Activated CD8-positive, alpha-beta memory T cell treated with anti-CD3 and anti-CD28 coated beads, Interleukin-2, amount 50 U/mL, for 24 hours (primary cell): Measurements from ENCODE around the gene GALNT9.

Source experiments
- DNase-seq: peaks from one replicate; pipeline ENCODE4 v3.0.0-alpha.2; 2020; ENCODE audit errors: extremely low read depth

GALNT9 gene

DNA sequence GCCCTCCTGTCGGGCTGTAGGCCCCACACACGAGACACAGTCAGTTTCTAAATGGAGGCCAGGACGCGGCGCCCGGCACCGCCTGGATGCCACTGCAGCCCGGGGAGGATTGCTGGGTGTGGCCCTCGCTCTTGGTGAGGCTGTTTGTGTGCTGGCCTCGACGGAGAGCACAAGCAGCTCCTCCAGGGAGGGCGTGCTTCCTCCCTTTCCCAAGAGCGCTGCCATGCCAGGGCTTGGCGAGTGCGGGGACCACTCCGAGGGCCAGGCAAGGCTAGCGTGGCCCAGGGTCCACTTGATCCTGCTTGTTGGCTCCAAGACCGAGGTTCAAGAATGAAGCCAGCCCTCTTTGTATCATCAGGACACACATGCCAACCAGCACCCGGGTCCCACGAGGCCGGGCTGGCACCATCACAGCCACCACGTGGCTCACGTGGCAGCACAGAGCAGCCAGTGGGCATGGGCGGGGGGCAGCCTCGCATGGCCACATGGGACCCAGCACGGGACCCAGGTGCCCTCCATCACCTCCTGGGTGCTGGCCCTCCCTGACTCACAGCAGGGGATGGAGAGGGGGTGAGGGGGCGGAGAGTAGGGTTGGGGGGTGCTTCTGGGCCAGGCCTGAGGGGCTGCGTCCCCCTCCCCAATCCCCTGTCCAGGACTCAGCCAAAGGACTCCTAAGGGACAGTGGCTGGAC lies 113.9 kb downstream of the GALNT9 start:
- DNase-seq, result no peak

DNA sequence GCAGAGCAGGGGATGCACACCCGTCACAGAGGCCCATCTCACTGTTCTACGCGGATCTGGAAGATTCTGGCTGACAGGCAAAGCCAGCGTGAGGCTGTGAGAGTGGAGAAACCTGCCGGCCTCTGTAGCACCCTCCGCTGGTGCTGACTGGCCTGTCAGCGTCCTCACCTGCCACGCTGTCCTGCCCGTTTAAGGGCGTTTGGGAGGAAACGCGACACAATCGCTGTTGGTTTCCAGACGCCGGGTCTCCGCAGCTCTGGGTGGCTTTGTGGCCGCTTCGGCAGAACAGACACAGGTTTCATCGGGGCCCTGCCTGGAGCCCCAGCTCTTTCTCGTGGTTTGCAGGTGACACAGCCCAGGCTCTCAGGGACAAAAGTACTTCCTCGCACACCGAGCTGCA lies 114.5 kb downstream of the GALNT9 start:
- no peak for DNase-seq

DNA sequence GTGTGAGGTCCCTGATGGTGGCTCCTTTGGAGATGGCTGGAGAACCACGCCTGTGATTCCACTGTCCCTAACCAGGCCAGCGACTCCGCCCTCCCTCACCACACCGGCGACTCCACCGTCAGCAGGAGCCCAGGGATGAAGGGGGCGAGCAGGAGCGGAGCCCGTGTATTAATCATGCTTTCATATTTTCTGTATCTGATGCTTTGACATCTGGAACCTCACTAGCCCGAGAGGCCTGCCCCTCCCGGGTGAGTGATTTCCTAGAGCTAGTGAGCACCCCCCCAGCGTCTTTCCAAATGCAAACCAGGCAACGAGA lies 115.3 kb downstream of the GALNT9 start:
- DNase-seq, result no peak

DNA sequence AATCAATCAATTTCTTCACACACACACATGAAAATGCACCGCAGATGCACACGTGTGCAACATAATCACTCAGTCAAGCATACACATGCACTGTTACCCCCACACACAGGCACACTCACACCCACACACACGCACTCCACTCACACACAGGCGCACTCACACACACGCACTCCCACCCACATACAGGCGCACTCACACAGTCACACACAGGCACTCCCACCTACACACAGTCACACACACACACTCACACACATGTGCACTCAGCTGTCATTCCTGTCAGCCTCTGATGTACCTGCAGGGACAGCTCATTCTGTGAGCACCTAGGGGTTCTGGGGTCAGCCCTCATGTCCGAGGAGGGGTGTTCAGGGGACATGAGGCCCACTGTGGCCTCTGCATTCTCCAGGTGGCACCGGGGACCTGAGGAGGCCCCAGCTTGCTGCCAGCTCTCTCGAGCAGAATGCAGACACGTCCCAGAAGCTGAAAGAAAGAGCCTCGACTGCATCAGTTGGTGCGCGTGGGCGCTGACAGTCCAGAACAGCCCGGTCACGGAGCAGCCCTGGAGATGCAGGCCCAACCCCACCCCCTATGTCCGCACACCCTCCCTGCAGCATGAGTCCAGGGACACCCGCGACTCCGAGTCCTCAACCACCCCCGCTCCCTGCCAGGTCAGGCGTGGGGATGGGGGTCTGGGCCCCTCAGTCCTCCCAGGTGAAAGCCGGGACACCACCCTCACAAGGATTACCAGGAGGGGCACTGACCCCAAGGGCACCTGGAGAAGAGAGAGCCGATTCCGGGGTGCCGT lies 115.8 kb downstream of the GALNT9 start:
- DNase-seq, result no peak

DNA sequence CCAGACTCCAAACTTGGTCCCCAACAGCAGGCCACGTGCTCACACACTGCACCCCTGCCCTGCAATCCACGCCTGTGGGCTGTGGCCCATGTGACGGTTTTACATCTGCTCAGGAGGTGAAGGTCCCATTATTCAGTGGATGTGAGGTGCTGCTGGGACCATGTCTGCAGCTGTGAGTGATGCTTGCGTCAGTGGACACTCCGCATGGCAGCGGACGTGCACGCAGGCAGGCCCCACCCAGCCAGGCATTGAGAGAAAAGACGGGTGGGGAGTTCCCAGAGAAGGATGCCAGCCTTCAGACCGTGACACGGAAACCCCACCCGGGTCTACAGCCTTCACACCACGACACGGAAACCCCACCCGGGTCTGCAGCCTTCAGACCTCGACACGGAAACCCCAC lies 117.6 kb downstream of the GALNT9 start:
- DNase-seq, result no peak

DNA sequence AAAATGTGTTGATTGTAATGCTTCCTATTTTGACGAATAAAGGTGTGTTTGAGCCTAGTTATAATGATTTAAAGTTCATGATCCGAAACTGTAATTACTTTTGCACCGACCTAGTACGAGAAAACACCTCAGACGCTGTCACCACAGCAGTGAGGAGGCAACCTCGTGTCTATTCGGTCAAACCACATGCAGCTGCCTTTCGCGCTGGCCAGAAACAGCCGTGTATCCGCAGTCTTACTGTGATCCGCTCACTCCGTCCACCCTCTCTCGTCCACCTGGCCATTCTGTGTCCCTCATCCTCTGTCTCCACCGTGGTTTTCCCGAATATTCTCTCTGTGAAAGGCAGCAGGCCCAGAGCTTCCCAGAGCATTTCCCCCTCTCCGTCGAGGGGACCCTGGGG lies 118.1 kb downstream of the GALNT9 start:
- no peak for DNase-seq

DNA sequence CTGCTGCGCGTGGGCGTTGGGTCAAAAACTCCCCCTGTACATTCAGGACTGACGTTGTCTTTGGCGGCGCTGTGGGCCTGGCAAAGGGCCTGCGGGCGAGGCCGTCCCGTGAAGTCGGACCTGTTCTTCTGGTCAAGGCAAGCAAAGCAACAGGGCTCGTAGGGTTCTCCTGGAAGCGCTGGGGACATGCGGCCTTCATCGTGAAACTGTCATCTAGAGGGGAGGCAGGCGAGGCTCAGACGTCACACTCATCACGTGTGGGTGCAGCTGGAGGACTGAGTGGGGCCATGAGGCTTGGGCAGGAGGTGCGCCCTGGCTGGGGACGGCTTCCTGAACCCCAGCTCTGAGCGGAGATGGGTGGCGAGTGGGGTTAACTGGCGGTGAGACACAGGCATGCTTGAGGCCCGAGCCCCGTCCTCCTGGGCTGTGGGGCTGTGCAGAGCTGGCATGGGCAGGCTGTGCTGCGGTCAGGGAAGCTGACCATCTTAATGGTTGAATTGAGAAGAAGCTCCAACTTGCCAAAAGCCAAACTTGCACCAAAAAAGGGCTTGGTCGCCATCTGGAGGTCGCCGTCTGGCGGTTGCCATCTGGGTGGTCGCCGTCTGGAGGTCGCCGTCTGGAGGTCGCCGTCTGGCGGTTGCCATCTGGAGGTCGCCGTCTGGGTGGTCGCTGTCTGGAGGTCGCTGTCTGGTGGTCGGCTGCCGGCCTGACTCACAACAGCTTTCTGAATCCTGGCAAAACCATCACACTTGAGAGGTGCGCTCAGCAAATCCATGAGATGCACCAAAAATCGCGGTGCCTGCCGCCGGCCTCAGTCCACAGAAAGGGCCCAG lies 119.0 kb downstream of the GALNT9 start:
- DNase-seq, result no peak

DNA sequence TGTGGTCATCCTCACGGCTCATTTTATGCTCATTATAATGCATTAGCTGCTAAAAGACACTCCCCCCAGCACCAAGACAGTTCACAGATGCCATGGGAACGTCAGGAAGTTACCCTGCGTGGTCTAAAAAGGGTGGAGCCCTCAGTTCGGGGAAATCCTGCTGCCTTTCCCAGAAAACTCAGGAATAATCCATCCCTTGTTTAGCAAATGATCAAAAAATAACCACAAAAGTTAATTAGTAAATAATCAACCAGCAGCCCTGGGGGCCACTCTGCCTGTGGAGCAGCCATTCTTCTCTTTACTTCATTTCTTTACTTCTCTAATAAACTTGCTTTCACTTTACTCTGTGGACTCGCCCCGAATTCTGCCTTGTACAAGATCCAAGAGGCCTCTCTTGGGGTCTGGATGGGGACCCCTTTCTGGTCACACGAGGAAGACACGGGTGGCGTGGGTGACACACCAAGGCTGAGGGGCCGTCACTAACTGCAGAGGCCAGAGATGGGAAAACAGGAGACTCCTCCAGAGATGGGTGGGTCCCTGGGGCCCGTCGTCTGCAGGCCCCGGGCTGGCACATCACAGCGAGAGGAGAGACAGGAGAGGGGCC lies 119.7 kb downstream of the GALNT9 start:
- DNase-seq, result no peak

DNA sequence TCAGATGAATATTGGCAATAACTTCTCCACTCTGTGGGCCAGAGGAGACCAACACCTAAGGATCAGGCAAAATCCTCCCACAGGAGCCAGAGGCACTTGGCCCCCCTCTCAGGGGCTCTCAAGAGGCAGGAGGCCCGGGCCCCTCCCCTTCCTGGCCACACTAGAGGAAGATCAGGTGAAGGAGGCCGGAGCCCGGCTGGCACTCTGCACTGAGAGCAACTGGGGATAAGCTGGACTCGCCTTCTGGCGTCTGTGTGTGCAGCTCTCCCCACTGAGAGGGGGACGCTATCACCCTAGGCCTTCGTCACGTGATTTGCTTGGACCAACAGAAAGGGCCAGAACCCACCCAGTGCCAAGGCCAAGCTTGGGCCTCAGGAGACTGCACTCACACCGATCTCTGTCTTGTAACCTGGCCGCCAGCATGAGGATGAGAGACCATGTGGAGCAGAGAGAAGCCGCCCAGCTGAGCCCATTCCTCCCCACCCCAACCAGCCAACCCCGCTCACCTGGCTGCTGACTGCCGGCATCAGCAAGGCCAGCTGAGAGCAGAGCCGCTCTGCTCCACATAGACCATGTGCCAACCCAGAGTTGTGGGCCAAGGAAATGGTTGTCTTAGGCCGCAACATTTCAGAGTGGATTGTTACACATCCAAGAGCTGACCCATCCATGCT lies 121.1 kb downstream of the GALNT9 start:
- no peak for DNase-seq

DNA sequence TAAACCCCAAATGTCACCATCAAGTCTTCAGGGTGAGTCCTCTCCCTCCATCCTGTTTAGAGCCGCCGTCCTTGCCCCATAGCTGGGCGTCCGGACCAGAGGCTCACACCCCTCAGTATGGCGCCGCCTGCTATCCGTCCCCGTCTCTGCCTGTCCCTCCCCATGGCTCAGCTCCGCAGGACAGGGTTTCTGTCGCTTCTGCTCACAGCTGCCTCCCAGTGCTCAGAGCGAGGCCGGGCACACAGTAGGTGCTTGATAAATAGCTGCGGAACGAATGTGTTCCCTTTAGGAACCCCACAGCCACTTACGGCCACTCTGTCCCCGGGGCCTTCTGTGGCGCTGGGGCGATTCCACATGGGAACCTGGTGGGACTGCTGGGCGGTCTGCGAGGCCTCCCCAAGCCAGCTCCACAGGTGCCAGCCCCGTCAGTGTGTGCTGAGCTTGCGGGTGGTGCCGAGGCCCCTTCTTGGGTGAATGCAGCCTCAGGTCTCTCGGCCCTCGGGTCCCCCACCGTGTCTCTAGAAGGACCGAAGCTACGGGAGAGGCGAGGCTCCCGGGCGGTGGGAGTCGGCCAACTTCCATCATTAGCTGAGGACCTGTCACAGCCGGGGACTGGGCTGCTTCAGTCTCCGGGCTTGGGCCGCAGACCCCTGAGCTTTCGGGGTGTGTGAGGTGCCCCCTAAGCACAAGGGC lies 122.2 kb downstream of the GALNT9 start:
- no peak for DNase-seq

DNA sequence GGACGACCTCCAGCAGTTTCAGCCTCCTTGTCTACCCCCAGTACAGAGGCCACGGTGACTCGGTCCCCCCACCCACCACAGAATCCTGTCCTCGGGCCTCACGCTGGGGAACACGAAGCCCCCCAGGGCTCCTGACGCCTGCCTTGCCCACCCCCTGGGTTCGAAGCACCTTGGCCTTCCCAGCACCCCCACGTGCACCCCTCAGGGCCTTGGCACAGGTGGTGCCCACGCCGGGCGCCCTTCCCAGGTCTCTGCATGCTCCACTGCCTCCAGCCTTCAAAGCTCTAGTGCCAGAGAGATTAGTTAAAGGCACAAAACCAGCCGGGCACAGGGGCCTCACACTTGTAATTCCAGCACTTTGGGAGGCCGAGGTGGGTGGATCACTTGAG lies 123.3 kb downstream of the GALNT9 start:
- no peak for DNase-seq

DNA sequence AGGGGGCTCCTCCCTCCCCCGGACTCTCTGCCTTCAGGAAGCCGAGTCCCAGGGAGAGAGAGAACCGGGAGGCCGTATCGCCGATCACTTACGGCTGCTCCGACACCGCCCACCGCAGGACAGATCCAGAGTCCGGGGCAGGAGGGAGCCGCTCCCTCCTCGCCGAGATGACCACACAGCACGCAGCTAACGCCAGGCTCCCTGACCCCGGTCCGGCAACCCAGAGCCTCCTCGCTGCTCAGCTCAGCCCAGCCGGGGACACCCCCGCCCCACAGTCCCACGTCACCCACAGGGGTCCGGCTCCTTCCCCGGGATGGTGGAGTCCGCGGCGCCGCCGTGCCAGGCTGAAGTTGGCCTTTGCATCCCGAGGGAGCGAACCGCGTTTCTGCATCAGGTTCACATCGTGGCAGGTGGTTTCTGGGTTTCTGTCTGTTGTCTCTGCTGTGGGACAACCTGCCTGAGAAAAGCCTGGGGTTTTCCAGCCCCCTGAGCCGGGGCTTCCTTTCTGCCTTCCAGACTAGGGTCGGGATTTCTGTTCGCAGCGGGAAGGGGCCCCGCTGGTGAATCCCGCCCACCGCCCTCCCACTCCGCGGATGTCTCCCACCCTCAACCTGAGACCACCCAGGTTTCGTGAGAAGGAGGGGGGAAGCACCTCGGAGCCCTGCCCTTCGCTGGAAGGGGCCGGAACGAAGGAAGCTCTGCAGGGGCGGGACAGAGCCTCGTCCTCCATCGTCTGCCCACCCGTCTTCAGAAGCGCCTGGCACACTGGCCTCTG lies 123.9 kb downstream of the GALNT9 start:
- no peak for DNase-seq

DNA sequence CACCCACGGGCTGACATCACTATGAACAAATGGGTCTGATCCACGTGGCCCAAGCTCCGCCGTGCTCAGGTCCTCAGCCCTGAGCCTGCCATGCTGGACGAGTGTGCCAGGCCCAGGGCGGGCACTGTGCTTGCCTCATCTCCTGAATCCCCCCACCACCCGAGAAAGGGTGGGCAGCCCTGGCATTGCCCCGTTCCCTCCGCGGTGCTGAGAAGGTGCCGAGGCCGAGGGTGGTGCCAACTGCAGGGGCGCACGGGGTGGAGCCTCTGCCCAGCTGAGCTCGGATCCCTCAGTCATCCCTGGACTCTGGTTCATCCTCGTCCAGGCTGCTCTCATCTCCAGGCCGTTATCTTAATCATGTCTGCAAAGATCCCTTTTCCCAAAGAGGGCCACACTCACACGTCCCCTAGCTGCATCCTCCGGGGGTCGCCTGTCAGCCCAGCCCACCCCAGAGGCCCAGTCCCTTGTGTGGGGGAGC lies 124.6 kb downstream of the GALNT9 start:
- DNase-seq, result no peak

DNA sequence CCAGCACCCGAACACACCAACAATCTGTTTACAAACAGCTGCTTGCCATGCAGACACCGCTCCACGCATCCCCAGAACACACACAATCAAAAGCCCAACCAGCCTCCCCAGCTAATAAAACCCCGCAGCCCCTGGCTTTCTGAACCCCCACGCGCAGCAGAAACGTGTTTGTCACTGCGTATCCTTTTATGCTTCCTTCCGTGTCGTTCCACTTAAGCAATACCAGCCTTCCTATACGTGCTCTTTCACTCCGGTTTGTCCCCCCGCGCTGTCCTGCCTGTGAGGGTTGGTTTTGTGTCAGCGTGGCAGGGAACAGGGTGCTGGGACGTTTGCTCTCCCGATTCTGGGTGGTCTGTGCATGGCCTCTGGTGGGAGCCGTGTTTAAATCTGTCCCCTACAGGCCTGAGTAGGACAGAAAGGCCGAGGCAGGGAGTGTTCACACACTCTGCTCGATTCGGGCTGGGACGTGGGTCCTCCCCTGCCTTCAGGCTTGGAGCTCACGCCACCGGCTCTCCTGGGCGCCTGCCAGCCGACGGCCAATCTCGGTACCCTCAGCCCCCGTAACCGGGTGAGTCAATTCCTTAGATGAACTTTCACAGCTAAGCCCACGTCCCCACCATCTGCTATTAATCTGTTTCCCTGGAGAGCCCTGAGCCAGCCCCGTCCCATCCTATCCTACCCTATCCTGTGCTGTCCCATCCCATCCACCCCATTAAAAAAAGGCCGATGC lies 125.2 kb downstream of the GALNT9 start:
- no peak for DNase-seq

DNA sequence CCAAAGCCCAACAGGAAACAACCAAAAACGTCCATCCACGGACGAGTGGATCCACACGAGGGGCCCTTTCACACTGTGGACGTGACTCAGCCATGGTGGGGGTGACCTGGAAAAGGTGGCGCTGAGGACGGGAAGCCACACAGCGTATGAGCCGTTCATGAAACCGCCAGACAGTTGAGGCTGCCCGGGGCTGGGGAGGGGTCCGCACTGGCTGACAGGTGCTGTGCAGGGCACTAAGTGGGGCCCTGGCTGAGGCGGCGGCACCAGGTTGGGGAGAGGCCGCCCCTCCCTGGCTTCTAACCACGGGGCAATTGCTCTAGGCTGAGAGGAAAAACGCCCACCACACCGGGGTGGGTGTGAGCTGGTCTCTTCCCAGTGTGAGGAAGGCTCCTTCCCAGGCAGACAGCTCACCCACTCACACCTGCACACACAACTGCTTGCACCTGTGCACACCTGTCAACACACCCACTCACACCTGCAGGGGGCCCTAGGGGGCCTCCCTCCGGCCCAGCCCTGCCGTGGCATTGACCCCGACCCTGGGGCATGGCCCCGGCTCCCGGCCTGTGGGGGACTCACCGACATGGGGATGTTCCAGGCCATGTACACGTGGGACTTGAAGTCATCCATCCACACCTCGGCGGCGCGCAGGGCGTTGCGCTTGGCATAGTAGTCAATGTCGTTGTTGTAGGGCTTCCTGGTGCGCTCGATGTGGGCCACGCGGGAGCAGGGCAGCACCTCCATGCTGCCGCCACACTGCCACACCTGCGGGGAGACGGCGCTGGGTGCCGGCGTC lies 126.3 kb downstream of the GALNT9 start:
- DNase-seq, result no peak

DNA sequence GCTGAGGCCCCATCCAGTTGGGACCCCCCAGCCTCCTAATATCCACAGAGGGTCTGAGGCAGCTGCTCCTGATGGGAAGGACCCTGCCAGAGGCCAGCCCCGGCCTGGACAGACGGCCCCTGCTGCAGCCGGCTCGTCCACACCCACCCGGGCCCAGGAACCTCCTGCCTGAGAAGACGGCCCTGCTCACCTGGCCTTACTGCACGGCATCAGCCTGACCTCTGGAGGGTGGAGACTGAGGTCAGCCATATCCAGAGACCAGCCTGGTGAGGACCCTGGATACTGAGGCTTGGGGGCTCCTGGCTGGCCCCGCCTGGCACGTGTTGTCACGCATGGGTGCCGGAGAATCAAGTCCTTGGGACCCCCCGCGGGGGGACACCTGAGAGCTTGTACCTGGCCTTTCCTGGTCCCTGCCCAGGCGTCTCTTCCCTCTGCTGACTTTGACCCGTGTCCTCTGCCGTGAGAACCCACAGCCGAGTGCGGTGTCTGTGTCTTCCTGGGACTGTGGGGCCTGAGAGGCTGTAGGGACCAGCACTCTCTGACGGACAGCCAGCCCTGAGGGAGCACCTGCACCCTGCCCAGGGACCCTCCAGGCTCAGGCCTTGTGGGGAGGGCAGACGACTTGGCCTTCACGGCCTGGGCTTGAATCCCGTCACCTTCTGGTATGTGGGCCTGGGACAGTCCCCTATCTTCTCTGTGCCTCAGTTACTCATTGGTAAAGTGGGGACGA lies 127.8 kb downstream of the GALNT9 start:
- no peak for DNase-seq

DNA sequence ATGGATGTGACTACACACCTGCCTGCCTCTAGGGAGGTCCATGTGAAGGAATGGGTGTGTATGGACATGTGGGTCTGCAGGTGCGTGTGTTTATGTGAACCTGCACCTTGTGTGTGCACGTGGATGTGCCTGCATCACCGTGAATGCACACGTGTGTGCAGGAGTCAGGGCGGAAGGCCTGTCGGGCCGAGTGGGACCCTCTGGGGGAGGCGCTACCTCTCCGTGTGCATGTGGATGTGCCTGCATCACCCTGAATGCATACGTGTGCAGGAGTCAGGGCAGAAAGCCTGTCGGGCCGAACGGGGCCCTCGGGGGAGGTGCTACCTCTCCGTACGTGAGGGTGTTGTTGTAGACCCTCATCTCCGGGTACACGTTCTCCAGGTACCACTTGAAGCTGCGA lies 128.6 kb downstream of the GALNT9 start:
- no peak for DNase-seq
